K562 (cell line): ENCODE measurements around the gene MPHOSPH9. TPM values are rescaled to one million over a fixed set of nuclear protein-coding genes. Genes with fewer than 3 reads are reported as not detected.
A peak's percentile ranks its signal among the peaks of the same experiment; 100 is the strongest.

Source experiments
- CREBBP ChIP-seq: IDR thresholded peaks from one replicate; pipeline ENCODE4 v1.6.1; 2012; ENCODE audit warnings: low read depth, mild to moderate bottlenecking, control low read depth, inconsistent platforms, low read length
- CREM ChIP-seq: IDR thresholded peaks from 2 replicates; pipeline ENCODE4 v1.6.1; 2014; ENCODE audit warnings: antibody characterized with exemption, low read depth
- EGR1 ChIP-seq: fragments of 450-650 bp; conservative IDR thresholded peaks from 2 replicates; pipeline ENCODE4 v1.6.1; 2017; ENCODE audit warnings: mild to moderate bottlenecking
- FOXO4 ChIP-seq: fragments of 450-650 bp; formaldehyde crosslinking; IDR thresholded peaks from 2 replicates; pipeline ENCODE4 v1.4.0; 2020; ENCODE audit warnings: mild to moderate bottlenecking, moderate library complexity
- HCFC1 ChIP-seq: IDR thresholded peaks from 2 replicates; pipeline ENCODE4 v1.6.1; 2012; ENCODE audit warnings: low read depth, low read length, improper control_type of control experiment
- KDM1A ChIP-seq, 2 experiments: fragments of 450-650 bp; IDR thresholded peaks; 2 replicates each; pipeline ENCODE4 v1.6.1; 2016; ENCODE audit warnings: mild to moderate bottlenecking in 2 of 2
- NKRF ChIP-seq: fragments of 450-650 bp; IDR thresholded peaks from 2 replicates; pipeline ENCODE4 v1.6.1; 2016; ENCODE audit warnings: borderline replicate concordance
- PHF21A ChIP-seq: fragments of 450-650 bp; IDR thresholded peaks from 2 replicates; pipeline ENCODE4 v1.6.1; 2017; ENCODE audit warnings: low read depth, borderline replicate concordance
- SREBF1 ChIP-seq: fragments of 150-350 bp; IDR thresholded peaks from 2 replicates; pipeline ENCODE4 v1.6.1; 2014; ENCODE audit warnings: antibody characterized with exemption, low read depth, low read length, borderline replicate concordance
- SRSF3 ChIP-seq: fragments of 200-400 bp; formaldehyde crosslinking; IDR thresholded peaks from 2 replicates; pipeline ENCODE4 v1.6.1; 2016; ENCODE audit warnings: mild to moderate bottlenecking, low read length, moderate library complexity; ENCODE audit not compliant: insufficient read depth
- SUPT5H ChIP-seq: fragments of 450-650 bp; IDR thresholded peaks from 2 replicates; pipeline ENCODE4 v1.6.1; 2016
- TBL1XR1 ChIP-seq, 2 experiments: IDR thresholded peaks; 2 replicates each; pipeline ENCODE4 v1.6.1; 2012; ENCODE audit warnings: improper control_type of control experiment in 2 of 2, low read length in 2 of 2, mild to moderate bottlenecking in 1 of 2
- TCFL5 ChIP-seq: fragments of 250-450 bp; sonication (Bioruptor Pico); conservative IDR thresholded peaks from 2 replicates; pipeline ENCODE4 v1.6.1; 2021; ENCODE audit warnings: mild to moderate bottlenecking, moderate library complexity, matching md5 sums
- YY1 ChIP-seq, 3 experiments: IDR thresholded peaks; 2 replicates each; pipeline ENCODE4 v1.6.1; 2011; ENCODE audit warnings: low read length in 2 of 3, mild to moderate bottlenecking in 2 of 3, moderate library complexity in 2 of 3, borderline replicate concordance in 1 of 3, control low read depth in 1 of 3, low read depth in 1 of 3; ENCODE audit not compliant: insufficient read depth in 3 of 3, insufficient replicate concordance in 2 of 3, control insufficient read depth in 1 of 3, insufficient read length in 1 of 3; ENCODE audit errors: extremely low read depth in 1 of 3
- ZNF146 ChIP-seq: IDR thresholded peaks from one replicate; pipeline ENCODE4 v1.6.1; 2018; ENCODE audit warnings: missing compliant biosample characterization; ENCODE audit not compliant: unreplicated experiment
- ZNF436 ChIP-seq: fragments of 250-450, 450-650 bp; sonication (Bioruptor Pico); formaldehyde crosslinking; IDR thresholded peaks from 2 replicates; pipeline ENCODE4 v1.7.0; 2020; ENCODE audit warnings: mild to moderate bottlenecking
- ZNF589 ChIP-seq: fragments of 200-800 bp; sonication (Bioruptor generic); IDR thresholded peaks from 2 replicates; pipeline ENCODE4 v1.6.1; 2016; ENCODE audit warnings: low read depth, missing genetic modification characterization, missing compliant biosample characterization
- ZNF766 ChIP-seq: fragments of 200-800 bp; sonication (Bioruptor generic); conservative IDR thresholded peaks from 2 replicates; pipeline ENCODE4 v1.6.1; 2016; ENCODE audit warnings: missing genetic modification characterization, missing compliant biosample characterization
- polyA plus RNA-seq, 8 experiments: library from polyadenylated mRNA; depleted of rRNA in 4 of 8; stranded (reverse) in 5 of 8; unstranded in 3 of 8; fragments of >200 nt; fragmentation: Nextera tagmentation in 2 of 8; fragmentation: Illumina TruSeq in 1 of 8; extraction: Ambion mirVana in 2 of 8; extraction: Trizol in 1 of 8; gene quantifications; 2 replicates each; pipeline versions ENCODE4 v1.2.1 to v1.2.3, GENCODE V29; 2011 to 2014; ENCODE audit warnings: inconsistent platforms in 1 of 8, missing spikeins in 1 of 8
- total RNA-seq, 7 experiments: library from RNA; depleted of rRNA in 6 of 7; stranded (reverse); fragments of >200 nt in 6 of 7; fragmentation: Illumina TruSeq in 2 of 7; extraction: Trizol in 2 of 7; gene quantifications; 2 replicates each; pipeline versions ENCODE4 v1.2.1 to v1.2.3, GENCODE V29; 2011 to 2021; ENCODE audit warnings: low replicate concordance in 1 of 7
- TF ChIP-seq, protein P1 (sequence below), 2 experiments: fragments of 200-800 bp in 1 of 2; sonication (Bioruptor generic) in 1 of 2; sonication (generic) in 1 of 2; formaldehyde crosslinking in 1 of 2; IDR thresholded peaks in 1 of 2; conservative IDR thresholded peaks in 1 of 2; 2 replicates each; pipeline versions ENCODE4 v1.5.0 to v1.6.1; 2016 to 2020; ENCODE audit warnings: missing compliant biosample characterization in 1 of 2, missing genetic modification characterization in 1 of 2, missing genetic modification reagents in 1 of 2
- TF ChIP-seq, protein P2 (sequence below): sonication (generic); formaldehyde crosslinking; IDR thresholded peaks from 2 replicates; pipeline ENCODE4 v1.8.1; 2023; ENCODE audit warnings: mild to moderate bottlenecking, missing genetic modification reagents

MPHOSPH9 gene
- total and polyA plus RNA-seq, 9 of the 15 experiments (the other 6 are each of a cell fraction or from before 2014, with no cell fraction given), result 14.2 to 103 (median 54.5) TPM

DNA sequence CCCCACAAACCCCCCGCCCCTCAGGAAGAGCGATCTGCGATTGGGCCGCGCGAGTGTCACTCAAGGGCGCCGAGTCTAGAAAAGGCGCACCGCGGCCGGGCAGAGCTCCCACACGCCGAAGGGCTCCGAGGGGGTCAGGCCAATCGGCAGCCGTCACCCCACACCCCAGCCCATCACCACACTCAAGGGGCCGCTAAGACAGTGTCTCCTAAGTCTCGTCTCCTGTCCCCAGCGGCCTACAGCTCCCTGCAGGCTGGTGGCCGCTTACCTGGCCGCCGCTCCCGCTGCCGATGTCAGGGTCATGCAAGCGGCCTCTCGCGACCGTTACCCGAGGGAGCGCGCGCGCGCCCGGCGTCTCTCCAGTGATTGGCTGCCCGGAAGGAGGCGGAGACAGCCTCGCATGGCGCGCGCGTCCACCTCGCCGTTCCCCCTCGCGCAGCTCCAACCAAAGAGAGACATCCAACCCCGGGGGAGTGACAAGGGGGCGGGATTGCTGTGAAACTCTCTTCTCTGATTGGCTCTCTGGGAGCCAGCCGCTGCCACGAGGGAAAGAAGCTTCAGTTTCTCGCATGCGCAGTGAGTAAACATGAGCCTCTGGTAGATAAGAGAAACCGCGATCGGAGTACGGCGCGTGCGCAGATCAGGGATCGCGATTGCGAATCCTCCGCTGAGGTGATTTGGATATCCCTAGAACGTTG is at the start of gene MPHOSPH9, which contains the start of gene MTRFR (continued):
- TF ChIP-seq FOXO4, result no peak
- no peak; the same call in 1 of the 2 replicates for TF ChIP-seq CREM
- TF ChIP-seq PHF21A, result no peak; the same call in 1 of the 2 replicates
- TF ChIP-seq ZNF766 (CRISPR knock-in tag), result no peak
- peak; percentile 94 for TF ChIP-seq NKRF
- no peak for TF ChIP-seq TCFL5 (CRISPR knock-in tag)
- peak; percentile 100 for TF ChIP-seq SUPT5H
- TF ChIP-seq CREBBP, result no peak
- no peak for TF ChIP-seq ZNF436
- TF ChIP-seq YY1 (IDR thresholded peaks at IDR 0.05; ENCODE audit: borderline replicate concordance in 1 of 3, control insufficient read depth in 1 of 3, extremely low read depth in 1 of 3, insufficient read depth in 3 of 3, insufficient read length in 1 of 3, insufficient replicate concordance in 2 of 3, low read depth in 1 of 3, low read length in 2 of 3), result peak in 1 of 3 experiments; percentile 63
- peak; percentile 28; the same call in 1 of the 2 replicates for TF ChIP-seq EGR1
- no peak for TF ChIP-seq ZNF146 (CRISPR knock-in tag)
- no peak for TF ChIP-seq SRSF3
- peak; percentile 36; the same call in 1 of the 2 replicates for TF ChIP-seq HCFC1
- TF ChIP-seq, protein P1, sequence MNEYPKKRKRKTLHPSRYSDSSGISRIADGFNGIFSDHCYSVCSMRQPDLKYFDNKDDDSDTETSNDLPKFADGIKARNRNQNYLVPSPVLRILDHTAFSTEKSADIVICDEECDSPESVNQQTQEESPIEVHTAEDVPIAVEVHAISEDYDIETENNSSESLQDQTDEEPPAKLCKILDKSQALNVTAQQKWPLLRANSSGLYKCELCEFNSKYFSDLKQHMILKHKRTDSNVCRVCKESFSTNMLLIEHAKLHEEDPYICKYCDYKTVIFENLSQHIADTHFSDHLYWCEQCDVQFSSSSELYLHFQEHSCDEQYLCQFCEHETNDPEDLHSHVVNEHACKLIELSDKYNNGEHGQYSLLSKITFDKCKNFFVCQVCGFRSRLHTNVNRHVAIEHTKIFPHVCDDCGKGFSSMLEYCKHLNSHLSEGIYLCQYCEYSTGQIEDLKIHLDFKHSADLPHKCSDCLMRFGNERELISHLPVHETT (CRISPR knock-in tag; conservative IDR thresholded peaks at IDR 0.05 in 1 of 2, IDR thresholded peaks at IDR 0.05 in 1 of 2), result no peak; a peak in 1 of 4 replicates
- no peak for TF ChIP-seq ZNF589
- TF ChIP-seq, protein P2, sequence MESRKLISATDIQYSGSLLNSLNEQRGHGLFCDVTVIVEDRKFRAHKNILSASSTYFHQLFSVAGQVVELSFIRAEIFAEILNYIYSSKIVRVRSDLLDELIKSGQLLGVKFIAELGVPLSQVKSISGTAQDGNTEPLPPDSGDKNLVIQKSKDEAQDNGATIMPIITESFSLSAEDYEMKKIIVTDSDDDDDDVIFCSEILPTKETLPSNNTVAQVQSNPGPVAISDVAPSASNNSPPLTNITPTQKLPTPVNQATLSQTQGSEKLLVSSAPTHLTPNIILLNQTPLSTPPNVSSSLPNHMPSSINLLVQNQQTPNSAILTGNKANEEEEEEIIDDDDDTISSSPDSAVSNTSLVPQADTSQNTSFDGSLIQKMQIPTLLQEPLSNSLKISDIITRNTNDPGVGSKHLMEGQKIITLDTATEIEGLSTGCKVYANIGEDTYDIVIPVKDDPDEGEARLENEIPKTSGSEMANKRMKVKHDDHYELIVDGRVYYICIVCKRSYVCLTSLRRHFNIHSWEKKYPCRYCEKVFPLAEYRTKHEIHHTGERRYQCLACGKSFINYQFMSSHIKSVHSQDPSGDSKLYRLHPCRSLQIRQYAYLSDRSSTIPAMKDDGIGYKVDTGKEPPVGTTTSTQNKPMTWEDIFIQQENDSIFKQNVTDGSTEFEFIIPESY, result peak; percentile 10; the same call in 1 of the 2 replicates
- peak in 1 of 2 experiments; percentile 37; a peak in 1 of 4 replicates for TF ChIP-seq TBL1XR1 (IDR thresholded peaks at IDR 0.05; ENCODE audit: low read length in 2 of 2)
- no peak for TF ChIP-seq SREBF1
- no peak for TF ChIP-seq KDM1A (IDR thresholded peaks at IDR 0.05)
